Adrenal gland (tissue), 12 donors: ENCODE results near the gene ADIPOQ. TPM values are rescaled to one million over a fixed set of nuclear protein-coding genes. Genes with fewer than 3 reads are reported as not detected.
"Not testable (repeated sequence)": the region's sequence is repeated elsewhere in the genome, so short reads cannot be mapped to it uniquely, and the experiment has no call there.

ENCODE experiments used
- DNase-seq, 7 donors: peaks; one replicate each; pipeline ENCODE4 v3.0.0-alpha.2; 2019 to 2020
- H3K27ac ChIP-seq, 5 donors: fragments of 200-600 bp; sonication (generic) in 4 of 5; 1 replicate in 3 of 5; 2 replicates in 2 of 5; pipeline versions ENCODE4 v1.5.1 to v1.8.0; 2016 to 2020; ENCODE audit warnings: mild to moderate bottlenecking in 1 of 5
- H3K27me3 ChIP-seq: fragments of 200-600 bp; 2 replicates; pipeline ENCODE4 v1.8.0; 2021
- H3K36me3 ChIP-seq, 2 donors: fragments of 200-600 bp; replicated peaks in 1 of 2; 1 replicate in 1 of 2; 2 replicates in 1 of 2; pipeline versions ENCODE4 v1.5.1 to v1.8.0; 2018 to 2022
- H3K4me1 ChIP-seq, 2 donors: fragments of 200-600 bp; replicated peaks in 1 of 2; 1 replicate in 1 of 2; 2 replicates in 1 of 2; pipeline versions ENCODE4 v1.5.1 to v1.8.0; 2018 to 2021
- H3K4me3 ChIP-seq, 4 donors: fragments of 200-600 bp; sonication (generic) in 3 of 4; one replicate each; pipeline ENCODE4 v1.5.1; 2016 to 2018
- H3K9me3 ChIP-seq, 3 donors: fragments of 200-600 bp; sonication (generic) in 1 of 3; replicated peaks in 1 of 3; 1 replicate in 2 of 3; 2 replicates in 1 of 3; pipeline versions ENCODE4 v1.5.1 to v1.8.0; 2016 to 2021
- CTCF ChIP-seq, 6 experiments: fragments of 450-650 bp in 4 of 6; fragments of 200-600 bp in 2 of 6; sonication (generic) in 1 of 6; IDR thresholded peaks; 1 replicate in 5 of 6; 2 replicates in 1 of 6; pipeline versions ENCODE4 v1.5.1 to v1.8.0; 2016 to 2021; ENCODE audit warnings: antibody characterized with exemption in 6 of 6, mild to moderate bottlenecking in 2 of 6, moderate library complexity in 1 of 6
- POLR2A ChIP-seq, 2 donors: fragments of 450-650 bp; IDR thresholded peaks; one replicate each; pipeline ENCODE4 v1.6.1; 2017; ENCODE audit warnings: antibody characterized with exemption in 2 of 2, mild to moderate bottlenecking in 2 of 2, moderate library complexity in 1 of 2
- WGBS, 4 donors: extraction: QIAGEN DNeasy Blood & Tissue Kit in 2 of 4; methylation state at CpG; one replicate each; pipeline versions ENCODE4 v1.1.5 to v1.1.7; 2013 to 2017; 5-methylcytosine and 5-hydroxymethylcytosine counted together
- intact Hi-C, 2 donors: fragments of 100-400 bp; cut with DNase I; formaldehyde crosslinking; loops; one replicate each; pipeline versions ENCODE4 v1.14.1 to v1.15.0; 2022 to 2023
- polyA plus RNA-seq, 3 donors: library from polyadenylated mRNA; stranded (reverse); fragments of 200-250 nt in 2 of 3; fragments of 350-450 nt in 1 of 3; fragmentation: Illumina TruSeq in 1 of 3; extraction: RNeasy Lipid Tissue Mini Kit (QIAGEN cat#74804) in 1 of 3; gene quantifications; one replicate each; pipeline ENCODE4 v1.2.3, GENCODE V29; 2013 to 2014
- total RNA-seq, 9 donors: library from RNA; depleted of rRNA in 4 of 9; stranded (reverse); fragments of >200 nt in 4 of 9; fragments of 120-200 nt in 1 of 9; fragmentation: NEBNext Ultra II Directional in 1 of 9; extraction: Animal tissue kit (Norgen Biotek cat#: 25700) in 1 of 9; gene quantifications; one replicate each; pipeline versions ENCODE4 v1.1.0 to v1.2.4, GENCODE V29; 2013 to 2023
- donor health status: healthy with polysubstance abuse.
- donor health status: Bipolar disorder and iron deficiency.
- donor health status: DM: yes; HTN: yes; CAD: no.
- donor health status: DM: no; HTN: no; CAD: no.
- donor health status: DM: no; HTN: no; CAD: no.
- donor health status: DM: yes; HTN: yes; CAD: no.

The ADIPOQ gene
- total and polyA plus RNA-seq, 12 donors, result 0.18 to 18.0 (median 1.3) TPM; not detected in 1

GRCh38 chr3:186902713-186903112 is 60.2 kb downstream of the ADIPOQ start:
- Histone ChIP-seq H3K27ac (no peak overlapping the region), H3K4me3 (no peak overlapping the region), H3K27me3 (no peaks in the 10 kb centered on the region), H3K4me1 (no peaks in the 10 kb centered on the region), H3K9me3 (no peaks in the 10 kb centered on the region), H3K36me3 (no peaks in the 10 kb centered on the region)
- TF ChIP-seq POLR2A (IDR thresholded peaks at IDR 0.05) (no peak), CTCF (IDR thresholded peaks at IDR 0.05) (no peak)
- 85 to 100% (median 90%) methylated on average over 2 of the region's 2 CpGs for WGBS, 4 donors
- intact Hi-C loops, result no loop called here
- DNase-seq, result no peak

- H3K27me3 ChIP-seq, intact Hi-C loops, H3K9me3 ChIP-seq, DNase-seq, H3K36me3 ChIP-seq, H3K4me3 ChIP-seq, H3K4me1 ChIP-seq, H3K27ac ChIP-seq: not testable (repeated sequence)
- 73 to 100% (median 83%) methylated on average over 2 of the region's 2 CpGs for WGBS, 4 donors
Observed at GRCh38 chr3:186903676-186904075, 61.2 kb downstream of the ADIPOQ start.

- H3K4me1 ChIP-seq, intact Hi-C loops, H3K27ac ChIP-seq, DNase-seq, H3K36me3 ChIP-seq, H3K9me3 ChIP-seq, H3K4me3 ChIP-seq, H3K27me3 ChIP-seq: not testable (repeated sequence)
- 85 to 99% (median 93%) methylated on average over 3 of the region's 3 CpGs for WGBS, 4 donors
Observed at GRCh38 chr3:186907075-186907474, 64.6 kb downstream of the ADIPOQ start.

Other genes starting within 250 kb of the ADIPOQ start
- gene AHSG, start 229.7 kb upstream of the ADIPOQ start, total RNA-seq, result 1 to 10 TPM in 2 of 9 donors, under 1 TPM in 1, not detected in 6; 0.22 to 1.4 (median 1.3) TPM
- gene AHSG, start 229.7 kb upstream of the ADIPOQ start, polyA plus RNA-seq, result under 1 TPM in 1 of 3 donors, not detected in 2; 0.26 TPM
- not detected for gene FETUB, start 202.3 kb upstream of the ADIPOQ start, total RNA-seq
- not detected for gene FETUB, start 202.3 kb upstream of the ADIPOQ start, polyA plus RNA-seq
- under 1 TPM in 1 of 9 donors, not detected in 8; 0.14 TPM for gene HRG, start 176.7 kb upstream of the ADIPOQ start, total RNA-seq
- under 1 TPM in 1 of 3 donors, not detected in 2; 0.26 TPM for gene HRG, start 176.7 kb upstream of the ADIPOQ start, polyA plus RNA-seq
- gene KNG1, start 125.4 kb upstream of the ADIPOQ start, total RNA-seq, result under 1 TPM in 3 of 9 donors, not detected in 6; 0.16 to 0.32 (median 0.19) TPM
- gene KNG1, start 125.4 kb upstream of the ADIPOQ start, polyA plus RNA-seq, result under 1 TPM in 1 of 3 donors, not detected in 2; 0.38 TPM
- 100 to 1,000 TPM; 221 to 791 (median 514) TPM for gene EIF4A2, start 59.1 kb upstream of the ADIPOQ start, total RNA-seq
- gene EIF4A2, start 59.1 kb upstream of the ADIPOQ start, polyA plus RNA-seq, result 100 to 1,000 TPM; 506 to 547 (median 520) TPM
- 10 to 100 TPM in 3 of 9 donors, 1 to 10 TPM in 6; 5.3 to 30.6 (median 8.9) TPM for gene RFC4, start 36.2 kb upstream of the ADIPOQ start, total RNA-seq
- 10 to 100 TPM in 2 of 3 donors, 1 to 10 TPM in 1; 9.0 to 13.1 (median 12.1) TPM for gene RFC4, start 36.2 kb upstream of the ADIPOQ start, polyA plus RNA-seq
- 10 to 100 TPM; 14.1 to 95.0 (median 60.1) TPM for gene ST6GAL1, start 87.8 kb downstream of the ADIPOQ start, total RNA-seq
- 10 to 100 TPM in 2 of 3 donors, 1 to 10 TPM in 1; 7.2 to 30.9 (median 10.6) TPM for gene ST6GAL1, start 87.8 kb downstream of the ADIPOQ start, polyA plus RNA-seq